NB4 (cell line): ENCODE measurements around the gene TNFSF15.
"Not testable (repeated sequence)": the region's sequence is repeated elsewhere in the genome, so short reads cannot be mapped to it uniquely, and the experiment has no call there.

Experiments used
- DNase-seq: peaks from one replicate; pipeline ENCODE4 v3.0.0; 2010; ENCODE audit warnings: low read depth
- H3K4me3 ChIP-seq: one replicate; pipeline ENCODE4 v1.5.1; 2011; ENCODE audit warnings: mild to moderate bottlenecking, low read depth, low read length, moderate library complexity
- MYC ChIP-seq: IDR thresholded peaks from 2 replicates; pipeline ENCODE4 v1.6.1; 2011; ENCODE audit warnings: low read depth, low read length
- POLR2A ChIP-seq: IDR thresholded peaks from 2 replicates; pipeline ENCODE4 v1.6.1; 2011; ENCODE audit warnings: mild to moderate bottlenecking; ENCODE audit not compliant: insufficient read length; ENCODE audit errors: extremely low read depth
- TF ChIP-seq, protein P1 (sequence below): IDR thresholded peaks from one replicate; pipeline ENCODE4 v1.5.1; 2012; ENCODE audit warnings: low read depth, low read length
- TF ChIP-seq, protein P2 (sequence below): IDR thresholded peaks from 2 replicates; pipeline ENCODE4 v1.6.1; 2011; ENCODE audit warnings: low read depth, low read length

Gene TNFSF15

DNA sequence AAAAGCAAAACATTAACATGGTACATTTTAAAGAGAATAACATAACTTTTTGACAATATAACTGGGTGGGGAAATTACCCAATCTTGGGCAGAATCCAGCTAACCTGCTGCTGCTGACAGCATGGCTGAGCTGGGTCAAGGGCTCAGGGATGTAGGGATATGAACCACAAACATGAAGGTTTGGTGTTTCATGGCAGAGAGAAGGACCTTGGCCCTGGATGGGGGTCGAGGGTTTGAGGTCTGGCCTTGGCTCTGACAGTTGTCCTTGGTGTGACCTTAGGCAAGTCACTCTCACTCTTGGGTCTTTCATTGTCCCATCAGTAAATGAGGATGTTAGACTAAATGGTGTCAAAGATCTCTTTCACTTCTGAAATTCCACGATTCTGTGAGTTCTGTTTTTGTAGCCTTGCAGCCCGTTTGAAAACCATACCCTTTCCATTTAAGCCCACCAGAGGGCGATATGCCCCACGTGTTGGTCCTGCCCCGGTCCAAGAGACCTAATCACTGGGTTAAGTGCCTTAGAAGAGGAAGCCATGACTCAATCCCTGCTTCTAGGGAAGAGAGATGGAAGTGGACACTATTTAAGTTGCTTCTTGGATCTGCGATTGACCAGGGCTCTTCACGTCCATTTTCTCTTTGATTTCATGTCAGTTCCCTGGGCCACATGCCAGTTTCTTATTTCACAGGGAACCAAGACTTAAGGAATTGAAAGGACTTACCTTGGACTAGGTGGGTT, 67.1 kb downstream of the TNFSF15 start:
- TF ChIP-seq, protein P1, sequence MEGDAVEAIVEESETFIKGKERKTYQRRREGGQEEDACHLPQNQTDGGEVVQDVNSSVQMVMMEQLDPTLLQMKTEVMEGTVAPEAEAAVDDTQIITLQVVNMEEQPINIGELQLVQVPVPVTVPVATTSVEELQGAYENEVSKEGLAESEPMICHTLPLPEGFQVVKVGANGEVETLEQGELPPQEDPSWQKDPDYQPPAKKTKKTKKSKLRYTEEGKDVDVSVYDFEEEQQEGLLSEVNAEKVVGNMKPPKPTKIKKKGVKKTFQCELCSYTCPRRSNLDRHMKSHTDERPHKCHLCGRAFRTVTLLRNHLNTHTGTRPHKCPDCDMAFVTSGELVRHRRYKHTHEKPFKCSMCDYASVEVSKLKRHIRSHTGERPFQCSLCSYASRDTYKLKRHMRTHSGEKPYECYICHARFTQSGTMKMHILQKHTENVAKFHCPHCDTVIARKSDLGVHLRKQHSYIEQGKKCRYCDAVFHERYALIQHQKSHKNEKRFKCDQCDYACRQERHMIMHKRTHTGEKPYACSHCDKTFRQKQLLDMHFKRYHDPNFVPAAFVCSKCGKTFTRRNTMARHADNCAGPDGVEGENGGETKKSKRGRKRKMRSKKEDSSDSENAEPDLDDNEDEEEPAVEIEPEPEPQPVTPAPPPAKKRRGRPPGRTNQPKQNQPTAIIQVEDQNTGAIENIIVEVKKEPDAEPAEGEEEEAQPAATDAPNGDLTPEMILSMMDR: peak; percentile 69
- TF ChIP-seq MYC (no peak), POLR2A (no peak)
- TF ChIP-seq, protein P2, sequence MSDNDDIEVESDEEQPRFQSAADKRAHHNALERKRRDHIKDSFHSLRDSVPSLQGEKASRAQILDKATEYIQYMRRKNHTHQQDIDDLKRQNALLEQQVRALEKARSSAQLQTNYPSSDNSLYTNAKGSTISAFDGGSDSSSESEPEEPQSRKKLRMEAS: peak; percentile 86
- no peak overlapping the region for H3K4me3 ChIP-seq
- peak; percentile 80 for DNase-seq

DNA sequence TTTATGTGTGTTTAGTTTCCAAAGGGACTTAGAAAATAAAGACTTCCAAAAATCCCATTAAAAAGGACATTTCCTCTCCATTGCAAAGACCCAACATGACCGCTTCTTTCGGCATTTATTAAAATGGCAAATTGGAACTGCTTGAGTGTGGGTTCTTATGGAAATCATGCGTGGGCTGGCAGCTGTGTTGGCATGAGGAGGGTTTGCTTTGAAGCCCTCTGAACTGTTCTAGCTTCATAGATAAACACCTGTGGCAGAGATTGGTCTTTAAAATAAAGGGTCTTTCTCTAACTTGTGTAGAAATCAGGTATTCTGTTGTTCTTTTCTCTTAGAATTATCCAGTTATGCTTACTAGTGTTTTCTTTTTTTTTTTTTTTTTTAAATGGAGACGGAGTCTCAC, 68.0 kb downstream of the TNFSF15 start:
- TF ChIP-seq, protein P2: no peak
- TF ChIP-seq POLR2A (no peak), MYC (no peak)
- TF ChIP-seq, protein P1: no peak
- no peak for DNase-seq
- no peak overlapping the region for H3K4me3 ChIP-seq

DNA sequence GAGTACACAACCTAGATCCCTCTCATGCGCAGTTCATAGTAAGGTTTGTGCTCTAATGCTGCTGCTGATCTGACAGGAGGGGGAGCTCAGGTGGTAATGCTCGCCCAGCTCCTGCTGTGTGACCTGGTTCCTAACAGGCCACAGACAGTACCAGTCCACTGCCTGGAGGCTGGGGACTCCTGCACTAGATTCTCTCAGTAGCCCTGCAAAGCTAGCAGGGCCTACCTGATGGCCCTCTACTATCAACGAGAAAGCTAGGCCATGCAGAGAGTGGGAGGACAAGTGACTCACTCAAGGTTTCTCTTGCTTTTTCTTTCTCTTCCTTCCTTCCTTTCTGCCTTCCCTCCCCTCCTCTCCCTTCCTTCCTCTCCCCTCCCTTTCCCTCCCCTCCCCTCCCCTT, 68.7 kb downstream of the TNFSF15 start:
- no peak overlapping the region for H3K4me3 ChIP-seq
- TF ChIP-seq, protein P2: no peak
- no peak for TF ChIP-seq POLR2A
- TF ChIP-seq MYC: no peak
- TF ChIP-seq, protein P1: no peak
- DNase-seq: no peak

DNA sequence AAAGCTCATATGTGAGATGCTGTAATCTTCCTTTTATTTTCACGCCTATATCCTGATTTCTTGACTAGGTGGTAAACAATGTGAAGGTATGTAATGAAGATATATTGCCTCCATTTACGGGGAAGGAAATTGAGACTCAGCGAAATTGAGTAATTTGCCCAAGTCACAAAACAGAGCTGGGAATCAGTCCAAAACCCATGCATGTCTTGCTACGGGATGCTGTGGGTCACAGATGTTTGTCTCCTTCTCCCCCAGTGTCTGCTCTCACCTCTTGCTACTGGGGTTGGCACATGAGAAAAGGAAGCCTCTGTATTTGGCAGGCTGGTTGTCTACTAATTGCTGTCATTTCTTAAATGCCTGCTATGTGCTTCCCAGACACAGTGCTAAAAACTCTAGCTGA, 70.1 kb downstream of the TNFSF15 start:
- no peak for TF ChIP-seq MYC
- TF ChIP-seq POLR2A: no peak
- TF ChIP-seq, protein P1: no peak
- TF ChIP-seq, protein P2: no peak
- no peak overlapping the region for H3K4me3 ChIP-seq
- no peak for DNase-seq

DNA sequence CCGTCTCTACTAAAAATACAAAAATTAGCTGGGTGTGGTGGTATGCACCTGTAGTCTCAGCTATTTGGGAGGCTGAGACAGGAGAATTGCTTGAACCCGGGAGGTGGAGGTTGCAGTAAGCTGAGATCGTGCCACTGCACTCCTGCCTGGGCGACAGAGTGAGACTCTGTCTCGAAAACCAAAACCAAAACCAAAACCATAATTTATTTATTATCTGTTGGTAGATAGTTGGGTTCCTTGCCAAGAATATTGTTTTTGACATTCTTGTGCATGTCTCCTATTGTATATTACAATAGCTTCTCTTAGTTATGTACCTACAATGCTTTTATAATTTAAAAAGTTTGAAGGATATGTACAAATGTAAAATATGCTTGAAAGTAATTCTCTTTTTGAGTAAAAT, 70.7 kb downstream of the TNFSF15 start:
- H3K4me3 ChIP-seq, DNase-seq: not testable (repeated sequence)
